Kidney epithelial cell (primary cell): ENCODE measurements around the gene LRFN5. TPM values are rescaled to one million over a fixed set of nuclear protein-coding genes. Genes with fewer than 3 reads are reported as not detected.
"Not testable (repeated sequence)": the region's sequence is repeated elsewhere in the genome, so short reads cannot be mapped to it uniquely, and the experiment has no call there.

Source experiments
- DNase-seq: peaks from one replicate; pipeline ENCODE4 v3.0.0-alpha.2; 2010; ENCODE audit warnings: low read depth
- H3K27me3 ChIP-seq: 2 replicates; pipeline ENCODE4 v1.6.0; 2011; ENCODE audit warnings: low read length; ENCODE audit not compliant: control insufficient read depth, insufficient read depth
- H3K36me3 ChIP-seq: 2 replicates; pipeline ENCODE4 v1.5.1; 2011; ENCODE audit warnings: low read length; ENCODE audit not compliant: control insufficient read depth, insufficient read depth
- H3K4me3 ChIP-seq: 2 replicates; pipeline ENCODE4 v1.5.1; 2011; ENCODE audit warnings: low read depth, mild to moderate bottlenecking, control low read depth, low read length
- CTCF ChIP-seq: IDR thresholded peaks from 2 replicates; pipeline ENCODE4 v1.5.1; 2011; ENCODE audit warnings: mild to moderate bottlenecking, moderate library complexity, low read length, control low read depth, inconsistent platforms; ENCODE audit not compliant: insufficient read depth, poor library complexity, severe bottlenecking
- total RNA-seq: library from RNA; depleted of rRNA; stranded (reverse); fragments of >200 nt; gene quantifications from 2 replicates; pipeline ENCODE4 v1.2.3, GENCODE V29; 2015

LRFN5 gene
- total RNA-seq, 1 donor from 2014 or later: 3.5 TPM

GRCh38 chr14:41749429-41749828, 142.8 kb downstream of the LRFN5 start:
- no peaks in the 10 kb centered on the region for H3K27me3 ChIP-seq
- TF ChIP-seq CTCF: no peak
- no peaks in the 10 kb centered on the region for H3K36me3 ChIP-seq
- peak; percentile 5 for DNase-seq
- no peak overlapping the region for H3K4me3 ChIP-seq

- not testable (repeated sequence) for DNase-seq, H3K27me3 ChIP-seq, H3K36me3 ChIP-seq, H3K4me3 ChIP-seq
These were observed 143.9 kb downstream of the LRFN5 start for GRCh38 chr14:41750575-41750974.

- Histone ChIP-seq H3K36me3 (no peaks in the 10 kb centered on the region), H3K4me3 (no peak overlapping the region), H3K27me3 (no peaks in the 10 kb centered on the region)
- no peak for TF ChIP-seq CTCF
- no peak for DNase-seq
These were observed 151.5 kb downstream of the LRFN5 start for GRCh38 chr14:41758011-41758665.

GRCh38 chr14:41761204-41761603, 154.5 kb downstream of the LRFN5 start:
- no peak for TF ChIP-seq CTCF
- H3K36me3 ChIP-seq: no peaks in the 10 kb centered on the region
- H3K27me3 ChIP-seq: no peaks in the 10 kb centered on the region
- no peak overlapping the region for H3K4me3 ChIP-seq
- DNase-seq: no peak

- Histone ChIP-seq H3K36me3 (no peaks in the 10 kb centered on the region), H3K4me3 (no peak overlapping the region), H3K27me3 (no peaks in the 10 kb centered on the region)
- no peak for TF ChIP-seq CTCF
- no peak for DNase-seq
These were observed 160.1 kb downstream of the LRFN5 start for GRCh38 chr14:41766772-41767171.

DNA sequence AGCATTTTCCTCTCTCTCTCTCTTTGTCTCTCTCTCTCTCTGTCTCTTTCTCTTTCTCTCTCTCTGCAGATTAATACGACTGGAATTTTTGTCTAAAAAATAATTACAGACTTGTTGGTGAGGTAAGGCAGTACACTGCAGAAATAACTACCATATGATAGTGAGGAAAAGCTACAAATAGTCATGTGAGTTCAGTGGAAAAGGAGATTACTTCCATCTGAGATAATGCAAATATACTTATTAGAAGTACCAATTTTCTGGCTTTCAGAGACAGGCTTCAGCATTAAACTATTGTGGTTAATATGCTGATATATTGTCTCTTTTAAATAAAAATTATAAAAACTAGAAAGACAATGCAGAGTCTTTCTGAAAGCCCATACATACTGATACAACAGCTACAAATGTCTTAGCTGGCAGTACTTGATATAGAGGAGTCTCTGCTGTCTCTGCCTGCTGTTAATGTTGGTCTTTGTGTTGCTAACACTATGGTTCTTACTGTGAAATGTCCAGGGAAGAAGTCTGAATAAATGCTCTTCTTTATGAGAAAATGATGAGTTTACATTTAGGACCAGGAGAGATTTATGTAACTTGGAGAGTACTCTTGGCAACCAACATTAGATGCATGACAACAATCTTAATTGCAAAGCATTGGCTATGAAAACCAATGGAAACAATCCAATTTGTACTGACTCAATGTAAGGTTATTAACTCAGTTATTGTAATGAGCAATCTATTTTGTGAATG, 167.0 kb downstream of the LRFN5 start:
- H3K36me3 ChIP-seq: no peaks in the 10 kb centered on the region
- no peak for TF ChIP-seq CTCF
- H3K4me3 ChIP-seq: no peak overlapping the region
- H3K27me3 ChIP-seq: no peaks in the 10 kb centered on the region
- DNase-seq: no peak
